ENCODE data around the gene VSIG10L2.

DNA sequence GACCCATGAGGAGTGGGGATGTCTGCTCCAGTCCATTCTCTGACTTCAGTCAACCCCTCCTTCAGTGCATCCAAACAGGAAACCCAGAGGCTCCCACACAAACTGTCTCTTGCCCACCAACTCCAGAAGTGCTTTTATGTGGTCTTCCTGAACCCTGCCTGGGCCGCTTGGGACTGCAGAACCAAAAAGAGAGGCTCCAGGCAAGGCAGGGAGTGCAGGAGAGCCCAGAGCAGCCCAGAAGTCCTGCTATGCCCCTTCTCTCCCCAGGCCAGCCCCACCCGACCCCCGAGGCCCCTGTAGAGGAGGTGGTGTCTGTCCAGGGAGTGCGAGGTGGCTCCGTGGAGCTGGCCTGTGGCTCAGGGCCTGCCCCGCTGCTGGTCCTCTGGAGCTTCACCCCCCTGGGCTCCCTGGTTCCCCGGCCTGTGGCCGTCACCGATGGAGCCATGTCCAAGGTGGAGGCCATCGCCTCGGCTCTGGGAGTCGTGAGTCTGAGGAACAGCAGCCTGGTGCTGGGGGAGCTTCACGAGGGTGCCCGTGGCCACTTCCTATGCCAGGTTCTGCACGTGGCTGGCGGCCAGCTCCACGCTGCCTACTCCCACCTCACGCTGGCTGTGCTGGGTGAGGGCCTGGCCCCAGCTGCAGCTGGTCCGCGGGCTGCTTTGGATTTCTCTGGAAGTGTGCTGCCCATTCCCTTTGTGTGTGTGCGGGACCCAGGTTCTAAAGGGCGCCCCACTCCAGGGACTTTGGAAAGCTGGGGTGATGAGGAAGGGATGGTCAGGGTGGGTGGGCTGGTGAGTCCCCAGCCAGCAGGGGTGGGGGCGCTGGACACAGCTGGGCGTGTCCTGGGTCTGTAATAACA is 1.8 kb downstream of the VSIG10L2 start:
- no peak for TF ChIP-seq POLR2A (IDR thresholded peaks at IDR 0.05)
- TF ChIP-seq CTCF (IDR thresholded peaks at IDR 0.05), result no peak
- TF ChIP-seq POLR2AphosphoS5 (IDR thresholded peaks at IDR 0.05; ENCODE audit: insufficient read depth in 1 of 2, low read depth in 1 of 2), result no peak

Data from vagina (tissue), 2 donors.